Endothelial cell of umbilical vein (primary cell): Measurements from ENCODE around the gene RAB8B. TPM values are rescaled to one million over a fixed set of nuclear protein-coding genes. Genes with fewer than 3 reads are reported as not detected.
A peak's percentile ranks its signal among the peaks of the same experiment; 100 is the strongest.

Source experiments
- BruUV-seq: library from RNA; stranded (reverse); fragments of 400-500 nt; replicated peaks from 2 replicates; lab custom pipeline; 2021; lab: Mats Ljungman, UMichigan
- CTCF ChIA-PET: fragments of 300-600, 350-600 bp; sonication (Branson Sonifier 250); formaldehyde crosslinking; loops from one replicate; lab custom pipeline; 2021; ENCODE audit warnings: antibody characterized with exemption, inconsistent platforms; lab: Charles Lee
- POLR2A ChIA-PET: fragments of 300-600, 350-600 bp; sonication (Branson Sonifier 250); formaldehyde crosslinking; loops from one replicate; lab custom pipeline; 2021; ENCODE audit warnings: antibody characterized with exemption, inconsistent platforms; lab: Charles Lee
- DNase-seq: peaks from one replicate; pipeline ENCODE4 v3.0.0-alpha.2; 2011; ENCODE audit warnings: low read depth, low spot score
- FAIRE-seq: peaks from 2 replicates; lab custom pipeline; 2011; peaks lifted over from hg19 to GRCh38; lab: Jason Lieb, UNC
- H2AFZ ChIP-seq: 2 replicates; pipeline ENCODE4 v1.6.0; 2012; ENCODE audit warnings: low read depth, low read length, control low read depth, inconsistent platforms
- H3K27ac ChIP-seq: 2 replicates; pipeline ENCODE4 v1.5.1; 2011; ENCODE audit warnings: low read depth, mild to moderate bottlenecking, control low read depth, low read length, moderate library complexity; ENCODE audit not compliant: insufficient read depth
- H3K27me3 ChIP-seq, 2 experiments: 2 replicates each; pipeline versions ENCODE4 v1.6.0 to v1.6.1; 2011; ENCODE audit warnings: low read length in 2 of 2, mixed read lengths in 1 of 2; ENCODE audit not compliant: control insufficient read depth in 2 of 2, insufficient read depth in 2 of 2
- H3K36me3 ChIP-seq, 2 experiments: 2 replicates in 1 of 2; 3 replicates in 1 of 2; pipeline ENCODE4 v1.5.1; 2011; ENCODE audit warnings: low read length in 2 of 2, mild to moderate bottlenecking in 1 of 2, moderate library complexity in 1 of 2; ENCODE audit not compliant: control insufficient read depth in 2 of 2, insufficient read depth in 2 of 2; ENCODE audit errors: extremely low read depth in 1 of 2
- H3K4me1 ChIP-seq: 3 replicates; pipeline ENCODE4 v1.5.1; 2011; ENCODE audit warnings: mild to moderate bottlenecking, low read length; ENCODE audit not compliant: control insufficient read depth, insufficient read depth; ENCODE audit errors: extremely low read depth
- H3K4me2 ChIP-seq: 2 replicates; pipeline ENCODE4 v1.6.1; 2011; ENCODE audit warnings: low read length, control low read depth, mixed read lengths; ENCODE audit not compliant: insufficient read depth
- H3K4me3 ChIP-seq, 3 experiments: fragments of 200-600 bp in 1 of 3; sonication (generic), shearing (Covaris generic) in 1 of 3; replicated peaks in 1 of 3; 2 replicates each; pipeline ENCODE4 v1.5.1; 2011 to 2016; ENCODE audit warnings: control low read depth in 3 of 3, low read length in 3 of 3, mild to moderate bottlenecking in 2 of 3, inconsistent platforms in 1 of 3, low read depth in 1 of 3, moderate library complexity in 1 of 3; ENCODE audit not compliant: insufficient read depth in 1 of 3
- H3K79me2 ChIP-seq: 2 replicates; pipeline ENCODE4 v1.6.0; 2012; ENCODE audit warnings: low read length, inconsistent platforms; ENCODE audit not compliant: control insufficient read depth, insufficient read depth
- H3K9ac ChIP-seq: replicated peaks from 2 replicates; pipeline ENCODE3; 2011; ENCODE audit warnings: low read length, control low read depth; ENCODE audit not compliant: insufficient read depth; ENCODE audit errors: extremely low read depth
- H3K9me1 ChIP-seq: replicated peaks from 3 replicates; pipeline ENCODE4 v1.6.0; 2011; ENCODE audit warnings: mild to moderate bottlenecking, low read length; ENCODE audit not compliant: control insufficient read depth, insufficient read depth; ENCODE audit errors: extremely low read depth
- H3K9me3 ChIP-seq: replicated peaks from 2 replicates; pipeline ENCODE4 v1.5.1; 2012; ENCODE audit warnings: low read length, inconsistent platforms; ENCODE audit not compliant: control insufficient read depth, insufficient read depth
- H4K20me1 ChIP-seq: replicated peaks from 2 replicates; pipeline ENCODE3; 2011; ENCODE audit warnings: mild to moderate bottlenecking, low read length; ENCODE audit not compliant: control insufficient read depth, insufficient read depth; ENCODE audit errors: extremely low read depth
- EZH2 ChIP-seq: IDR thresholded peaks from 2 replicates; pipeline ENCODE4 v1.6.1; 2012; ENCODE audit warnings: borderline replicate concordance, low read depth, mild to moderate bottlenecking, moderate library complexity, low read length, inconsistent platforms; ENCODE audit not compliant: severe bottlenecking
- FOS ChIP-seq: IDR thresholded peaks from 2 replicates; pipeline ENCODE4 v1.6.1; 2011; ENCODE audit warnings: mild to moderate bottlenecking, low read length, moderate library complexity, borderline replicate concordance; ENCODE audit not compliant: insufficient read depth
- GATA2 ChIP-seq: IDR thresholded peaks from 2 replicates; pipeline ENCODE4 v1.7.0; 2011; ENCODE audit warnings: low read depth, mild to moderate bottlenecking, moderate library complexity, mixed read lengths, low read length; ENCODE audit not compliant: insufficient read length, insufficient read depth
- JUN ChIP-seq: IDR thresholded peaks from 2 replicates; pipeline ENCODE4 v1.6.1; 2011; ENCODE audit warnings: borderline replicate concordance, low read depth; ENCODE audit not compliant: insufficient read length, insufficient read depth
- MYC ChIP-seq: IDR thresholded peaks from one replicate; pipeline ENCODE4 v1.6.1; 2011; ENCODE audit warnings: mild to moderate bottlenecking, low read depth, low read length
- POLR2A ChIP-seq: IDR thresholded peaks from 2 replicates; pipeline ENCODE4 v1.6.1; 2012; ENCODE audit warnings: low read depth, mild to moderate bottlenecking, control low read depth, low read length
- POLR2AphosphoS5 ChIP-seq: IDR thresholded peaks from 2 replicates; pipeline ENCODE4 v1.6.1; 2012; ENCODE audit warnings: low read depth, mild to moderate bottlenecking, control low read depth, low read length, moderate library complexity; ENCODE audit not compliant: insufficient read depth
- dilution Hi-C: fragments of 300-500 bp; cut with MboI; formaldehyde crosslinking; loops from one replicate; pipeline ENCODE4 v1.15.0; 2019; ENCODE audit warnings: low sequenced_read_pairs; ENCODE audit not compliant: extremely low pct_ligation_motif_present
- intact Hi-C: fragments of 100-400 bp; cut with micrococcal nuclease; formaldehyde crosslinking; loops from one replicate; pipeline ENCODE4 v1.10.0; 2022
- polyA plus RNA-seq, 4 experiments: library from polyadenylated mRNA; depleted of rRNA in 3 of 4; stranded (reverse) in 3 of 4; unstranded in 1 of 4; fragments of >200 nt; gene quantifications; 2 replicates each; pipeline versions ENCODE4 v1.2.1 to v1.2.3, GENCODE V29; 2011 to 2012; ENCODE audit warnings: missing spikeins in 1 of 4
- total RNA-seq: library from RNA; stranded (reverse); gene quantifications from 2 replicates; pipeline ENCODE4 v1.2.3, GENCODE V29; 2021
- TF ChIP-seq, protein P1 (sequence below), 2 donors: IDR thresholded peaks; 1 replicate in 1 of 2; 2 replicates in 1 of 2; pipeline ENCODE4 v1.5.1; 2011; ENCODE audit warnings: low read length in 2 of 2, mild to moderate bottlenecking in 2 of 2, moderate library complexity in 2 of 2, control low read depth in 1 of 2, inconsistent platforms in 1 of 2, low read depth in 1 of 2; ENCODE audit not compliant: insufficient read depth in 1 of 2; ENCODE audit errors: extremely low read depth in 1 of 2
- TF ChIP-seq, protein P2 (sequence below): IDR thresholded peaks from 2 replicates; pipeline ENCODE4 v1.6.1; 2011; ENCODE audit not compliant: insufficient read depth, insufficient read length

The RAB8B gene
- total and polyA plus RNA-seq, 2 donors (not counting 3 experiments of a cell fraction or from before 2014, with no cell fraction given), result 10.4 to 52.5 TPM

DNA sequence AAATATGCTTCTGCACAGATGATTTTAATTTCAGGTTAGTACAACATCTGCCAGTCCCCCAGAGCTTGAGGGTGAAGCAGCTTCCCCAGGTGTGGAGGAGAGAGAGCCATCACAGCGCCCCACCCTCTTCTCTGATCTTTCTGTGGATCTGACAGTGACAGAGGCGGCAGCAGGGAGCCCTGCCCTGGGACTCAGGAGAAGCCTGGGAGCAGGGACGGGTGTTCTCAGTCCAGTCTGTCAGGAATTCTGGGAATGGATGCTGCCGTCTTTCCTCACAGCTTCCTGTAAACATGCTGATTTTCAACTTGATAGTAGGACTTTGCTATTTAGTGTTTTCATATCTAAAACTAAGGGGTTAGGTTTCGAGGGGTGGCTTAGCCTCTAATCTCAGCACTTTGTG, 11.4 kb upstream of the RAB8B start:
- no peak for FAIRE-seq
- Histone ChIP-seq H4K20me1 (no peaks in the 10 kb centered on the region), H3K4me2 (no peak overlapping the region), H3K79me2 (no peaks in the 10 kb centered on the region), H3K4me3 (no peak overlapping the region), H3K27me3 (no peaks in the 10 kb centered on the region), H3K27ac (no peak overlapping the region), H2AFZ (peak overlapping the region; percentile 69), H3K9me3 (no peaks in the 10 kb centered on the region), H3K36me3 (no peaks in the 10 kb centered on the region), H3K9me1 (no peaks in the 10 kb centered on the region), H3K4me1 (no peaks in the 10 kb centered on the region), H3K9ac (no peak overlapping the region)
- DNase-seq, result peak; percentile 26
- ChIA-PET CTCF (interaction anchor here (1.2 to 1.3 kb wide), 2 partner anchors 24 to 130 kb away, joined by 3 read pairs; no protein-coding TSS in a partner anchor), POLR2A (no interaction called here)
- TF ChIP-seq POLR2A (no peak), MYC (no peak), GATA2 (no peak), JUN (no peak), EZH2 (no peak), FOS (no peak), POLR2AphosphoS5 (no peak)
- TF ChIP-seq, protein P1, sequence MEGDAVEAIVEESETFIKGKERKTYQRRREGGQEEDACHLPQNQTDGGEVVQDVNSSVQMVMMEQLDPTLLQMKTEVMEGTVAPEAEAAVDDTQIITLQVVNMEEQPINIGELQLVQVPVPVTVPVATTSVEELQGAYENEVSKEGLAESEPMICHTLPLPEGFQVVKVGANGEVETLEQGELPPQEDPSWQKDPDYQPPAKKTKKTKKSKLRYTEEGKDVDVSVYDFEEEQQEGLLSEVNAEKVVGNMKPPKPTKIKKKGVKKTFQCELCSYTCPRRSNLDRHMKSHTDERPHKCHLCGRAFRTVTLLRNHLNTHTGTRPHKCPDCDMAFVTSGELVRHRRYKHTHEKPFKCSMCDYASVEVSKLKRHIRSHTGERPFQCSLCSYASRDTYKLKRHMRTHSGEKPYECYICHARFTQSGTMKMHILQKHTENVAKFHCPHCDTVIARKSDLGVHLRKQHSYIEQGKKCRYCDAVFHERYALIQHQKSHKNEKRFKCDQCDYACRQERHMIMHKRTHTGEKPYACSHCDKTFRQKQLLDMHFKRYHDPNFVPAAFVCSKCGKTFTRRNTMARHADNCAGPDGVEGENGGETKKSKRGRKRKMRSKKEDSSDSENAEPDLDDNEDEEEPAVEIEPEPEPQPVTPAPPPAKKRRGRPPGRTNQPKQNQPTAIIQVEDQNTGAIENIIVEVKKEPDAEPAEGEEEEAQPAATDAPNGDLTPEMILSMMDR (IDR thresholded peaks at IDR 0.05; ENCODE audit: extremely low read depth in 1 of 2, insufficient read depth in 1 of 2, low read depth in 1 of 2, low read length in 2 of 2), result no peak
- TF ChIP-seq, protein P2, sequence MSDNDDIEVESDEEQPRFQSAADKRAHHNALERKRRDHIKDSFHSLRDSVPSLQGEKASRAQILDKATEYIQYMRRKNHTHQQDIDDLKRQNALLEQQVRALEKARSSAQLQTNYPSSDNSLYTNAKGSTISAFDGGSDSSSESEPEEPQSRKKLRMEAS, result no peak
- dilution Hi-C loops, result no loop called here
- intact Hi-C loops, result no loop called here
- no TSS peak for BruUV-seq
